ENCODE data around the gene KIAA2012.

Gene KIAA2012

GRCh38 chr2:202072737-202073401 is at the start of gene KIAA2012:
Gene KIAA2012 (plus strand): TSS chr2:202073255. CDS start chr2:202073628, 373 bp downstream.
- no peak for DNase-seq (ENCODE audit: low spot score)

DNA sequence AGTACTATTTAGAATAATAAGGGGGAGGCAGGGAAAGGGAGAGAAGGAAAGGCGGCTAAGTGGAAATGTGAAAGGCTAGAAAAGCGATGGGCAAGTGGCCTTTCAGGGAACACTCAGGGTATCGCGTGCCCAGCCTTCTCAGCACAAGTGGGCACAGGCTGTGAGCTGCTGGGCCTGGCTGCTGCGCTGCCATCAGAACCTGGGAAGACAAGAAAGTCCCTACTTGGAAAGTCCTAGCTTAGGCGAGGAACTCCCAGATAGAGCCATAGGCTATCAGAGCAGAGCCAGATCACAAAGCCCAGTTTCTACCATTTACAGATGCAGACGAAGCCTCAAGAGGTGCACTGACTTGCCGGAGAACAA is 49.2 kb upstream of the KIAA2012 start:
- no peak for DNase-seq (ENCODE audit: low spot score)

DNA sequence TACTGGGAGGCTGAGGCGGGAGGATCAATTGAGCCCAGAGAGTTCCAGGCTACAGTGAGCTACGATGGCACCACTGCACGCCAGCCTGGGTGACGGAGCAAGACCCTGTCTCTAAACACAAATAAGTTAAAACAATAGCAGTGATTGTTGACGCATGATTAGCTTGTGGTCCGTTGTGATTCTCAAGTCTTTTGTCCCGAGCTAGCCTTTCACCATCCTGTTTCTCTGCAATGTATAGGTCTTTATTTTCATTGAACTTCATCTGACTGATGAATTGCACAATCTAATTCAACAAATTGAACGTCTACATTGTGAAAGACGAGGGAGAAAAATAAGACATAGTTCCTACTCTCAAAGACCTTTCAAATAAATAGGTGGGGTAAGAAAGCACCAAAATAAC is 48.2 kb upstream of the KIAA2012 start:
- no peak for DNase-seq (ENCODE audit: low spot score)

DNA sequence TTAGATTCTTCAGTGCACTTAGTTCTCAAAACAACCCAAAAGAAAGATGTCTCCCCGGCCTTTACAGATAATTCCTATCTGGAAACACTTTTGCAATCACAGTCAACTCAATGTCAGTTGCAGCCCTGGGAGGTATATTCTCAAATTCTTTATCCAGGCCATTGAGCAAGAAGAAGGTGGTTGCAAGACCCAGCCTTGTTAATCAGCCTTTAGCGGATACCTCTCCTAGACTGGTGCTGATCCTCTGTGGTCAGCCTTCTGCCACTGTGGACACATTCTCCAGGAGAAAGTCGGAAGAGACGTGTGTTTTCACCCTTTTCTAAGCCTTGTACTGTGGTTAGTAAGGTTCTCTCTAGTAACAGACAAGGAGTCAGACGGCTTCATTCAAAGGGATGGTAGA is 47.2 kb upstream of the KIAA2012 start:
- no peak for DNase-seq (ENCODE audit: low spot score)

DNA sequence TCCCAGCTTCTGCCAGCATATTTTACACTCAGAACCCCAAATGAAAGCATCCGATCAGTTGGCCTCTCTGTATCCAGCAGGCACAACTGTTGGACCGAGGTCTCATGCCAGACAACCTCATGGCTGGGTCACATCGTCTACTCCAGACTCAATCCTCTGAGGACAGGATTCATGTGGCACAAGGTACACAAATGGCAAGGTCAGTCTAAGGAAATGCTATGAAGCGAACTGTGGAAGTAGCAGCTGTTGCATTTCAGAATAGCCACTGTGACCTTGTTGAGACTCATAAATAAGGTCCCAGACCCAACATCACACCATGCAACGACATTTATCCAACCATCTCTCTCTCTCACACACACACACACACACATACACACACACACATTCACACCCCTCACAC is 46.5 kb upstream of the KIAA2012 start:
- no peak for DNase-seq (ENCODE audit: low spot score)

- DNase-seq (ENCODE audit: low spot score) = no peak
Measured at GRCh38 chr2:202030691-202031090, 42.4 kb upstream of the KIAA2012 start.

DNA sequence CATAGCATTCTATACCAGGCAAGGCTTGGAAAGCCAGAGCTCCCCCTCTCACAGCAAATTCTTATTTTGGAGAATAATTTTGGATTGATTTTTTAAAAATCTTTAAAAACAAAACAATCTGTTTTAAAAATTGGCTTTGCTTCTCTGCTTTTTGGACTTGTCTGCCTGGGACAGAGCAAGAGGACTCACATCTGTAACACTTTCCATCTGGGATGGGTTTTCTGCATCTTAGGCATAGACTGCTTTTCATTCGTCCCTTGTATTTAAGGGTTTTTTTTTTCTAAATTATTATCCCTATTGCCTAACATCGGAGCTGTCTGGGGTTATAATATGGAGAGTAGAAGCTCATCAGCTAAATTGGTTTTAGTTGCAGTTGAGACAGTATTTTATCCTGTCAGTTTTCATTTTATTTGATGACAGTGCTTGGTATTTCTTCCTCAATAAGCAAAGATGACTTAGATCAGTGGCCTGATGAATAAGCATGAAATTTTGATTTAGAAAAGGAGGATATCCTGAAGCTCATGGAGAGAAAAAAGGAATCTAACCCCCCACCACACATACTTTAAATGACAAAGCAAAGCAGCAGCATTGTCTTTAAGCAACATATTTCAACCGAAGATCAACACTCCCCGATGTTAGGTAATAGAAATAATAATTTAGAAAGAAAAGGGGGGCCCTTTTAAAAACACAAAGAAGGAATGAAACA is 41.7 kb upstream of the KIAA2012 start:
- no peak for DNase-seq (ENCODE audit: low spot score)

DNA sequence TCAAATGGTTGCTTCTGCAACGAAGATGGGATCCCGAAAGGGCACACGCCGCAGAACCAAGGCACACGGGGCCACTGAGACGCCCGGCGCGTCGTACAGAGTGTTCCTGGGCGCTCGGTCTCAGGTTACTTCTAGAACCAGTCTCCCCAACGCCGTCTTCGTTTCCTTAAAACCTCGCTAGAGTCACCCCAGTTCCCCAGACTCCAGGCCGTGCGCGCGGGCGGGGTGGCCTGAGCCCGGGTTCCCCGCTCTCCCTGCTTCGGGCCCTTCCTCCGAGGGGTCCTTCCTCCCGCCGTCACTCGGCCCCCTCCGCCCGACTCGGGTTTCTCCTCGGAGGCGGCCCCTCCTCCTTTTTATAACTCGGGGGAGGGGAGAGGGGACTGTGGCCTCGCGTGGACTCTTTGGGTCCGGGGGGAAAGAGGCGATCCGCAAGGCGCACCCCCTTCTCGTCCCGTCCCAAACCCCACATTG is 40.2 kb upstream of the KIAA2012 start:
- DNase-seq (ENCODE audit: low spot score) = peak; percentile 77

GRCh38 chr2:202033317-202034248 is 39.5 kb upstream of the KIAA2012 start, which contains the start of gene FZD7:
Gene FZD7 (plus strand): TSS chr2:202033855. CDS start chr2:202034648, 793 bp downstream.
- DNase-seq (ENCODE audit: low spot score) = peak; percentile 90

GRCh38 chr2:202034249-202035088 is 38.6 kb upstream of the KIAA2012 start:
- DNase-seq (ENCODE audit: low spot score) = peak; percentile 5

DNA sequence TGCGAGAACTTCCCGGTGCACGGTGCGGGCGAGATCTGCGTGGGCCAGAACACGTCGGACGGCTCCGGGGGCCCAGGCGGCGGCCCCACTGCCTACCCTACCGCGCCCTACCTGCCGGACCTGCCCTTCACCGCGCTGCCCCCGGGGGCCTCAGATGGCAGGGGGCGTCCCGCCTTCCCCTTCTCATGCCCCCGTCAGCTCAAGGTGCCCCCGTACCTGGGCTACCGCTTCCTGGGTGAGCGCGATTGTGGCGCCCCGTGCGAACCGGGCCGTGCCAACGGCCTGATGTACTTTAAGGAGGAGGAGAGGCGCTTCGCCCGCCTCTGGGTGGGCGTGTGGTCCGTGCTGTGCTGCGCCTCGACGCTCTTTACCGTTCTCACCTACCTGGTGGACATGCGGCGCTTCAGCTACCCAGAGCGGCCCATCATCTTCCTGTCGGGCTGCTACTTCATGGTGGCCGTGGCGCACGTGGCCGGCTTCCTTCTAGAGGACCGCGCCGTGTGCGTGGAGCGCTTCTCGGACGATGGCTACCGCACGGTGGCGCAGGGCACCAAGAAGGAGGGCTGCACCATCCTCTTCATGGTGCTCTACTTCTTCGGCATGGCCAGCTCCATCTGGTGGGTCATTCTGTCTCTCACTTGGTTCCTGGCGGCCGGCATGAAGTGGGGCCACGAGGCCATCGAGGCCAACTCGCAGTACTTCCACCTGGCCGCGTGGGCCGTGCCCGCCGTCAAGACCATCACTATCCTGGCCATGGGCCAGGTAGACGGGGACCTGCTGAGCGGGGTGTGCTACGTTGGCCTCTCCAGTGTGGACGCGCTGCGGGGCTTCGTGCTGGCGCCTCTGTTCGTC is 37.7 kb upstream of the KIAA2012 start:
- no peak for DNase-seq (ENCODE audit: low spot score)

DNA sequence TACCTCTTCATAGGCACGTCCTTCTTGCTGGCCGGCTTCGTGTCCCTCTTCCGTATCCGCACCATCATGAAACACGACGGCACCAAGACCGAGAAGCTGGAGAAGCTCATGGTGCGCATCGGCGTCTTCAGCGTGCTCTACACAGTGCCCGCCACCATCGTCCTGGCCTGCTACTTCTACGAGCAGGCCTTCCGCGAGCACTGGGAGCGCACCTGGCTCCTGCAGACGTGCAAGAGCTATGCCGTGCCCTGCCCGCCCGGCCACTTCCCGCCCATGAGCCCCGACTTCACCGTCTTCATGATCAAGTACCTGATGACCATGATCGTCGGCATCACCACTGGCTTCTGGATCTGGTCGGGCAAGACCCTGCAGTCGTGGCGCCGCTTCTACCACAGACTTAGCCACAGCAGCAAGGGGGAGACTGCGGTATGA is 37.1 kb upstream of the KIAA2012 start:
- no peak for DNase-seq (ENCODE audit: low spot score)

- DNase-seq (ENCODE audit: low spot score) = no peak
Measured at GRCh38 chr2:202036601-202037037, 36.4 kb upstream of the KIAA2012 start.

GRCh38 chr2:202037086-202037485 is 36.0 kb upstream of the KIAA2012 start:
- no peak for DNase-seq (ENCODE audit: low spot score)

- DNase-seq (ENCODE audit: low spot score) = no peak
Measured at GRCh38 chr2:202038471-202039277, 34.4 kb upstream of the KIAA2012 start.

- DNase-seq (ENCODE audit: low spot score) = no peak
Measured at GRCh38 chr2:202039278-202040078, 33.6 kb upstream of the KIAA2012 start.

GRCh38 chr2:202040079-202040844 is 32.8 kb upstream of the KIAA2012 start:
- DNase-seq (ENCODE audit: low spot score) = no peak

GRCh38 chr2:202042444-202042843 is 30.6 kb upstream of the KIAA2012 start:
- DNase-seq (ENCODE audit: low spot score) = no peak
